ENCODE data around the gene AUTS2.

DNA sequence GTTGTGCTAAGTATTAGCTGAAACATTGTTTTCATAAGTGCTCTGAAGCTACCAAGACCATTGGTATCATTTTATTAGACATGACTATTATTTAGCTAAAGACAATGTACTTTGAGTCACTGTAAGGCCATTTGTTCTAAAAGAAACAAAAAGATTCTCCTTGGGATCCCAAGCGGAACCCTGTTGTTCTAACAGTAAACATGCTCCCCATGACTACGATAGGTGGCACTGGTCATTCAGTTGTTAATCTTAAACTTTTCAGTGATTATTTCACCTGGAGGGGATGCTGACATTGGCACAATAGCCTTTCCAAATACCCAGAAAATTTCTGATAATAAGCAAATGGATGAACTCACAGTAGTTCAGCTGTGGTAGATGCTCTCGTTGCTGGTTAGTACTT, 715.0 kb downstream of the AUTS2 start:
- TF ChIP-seq, protein P1, sequence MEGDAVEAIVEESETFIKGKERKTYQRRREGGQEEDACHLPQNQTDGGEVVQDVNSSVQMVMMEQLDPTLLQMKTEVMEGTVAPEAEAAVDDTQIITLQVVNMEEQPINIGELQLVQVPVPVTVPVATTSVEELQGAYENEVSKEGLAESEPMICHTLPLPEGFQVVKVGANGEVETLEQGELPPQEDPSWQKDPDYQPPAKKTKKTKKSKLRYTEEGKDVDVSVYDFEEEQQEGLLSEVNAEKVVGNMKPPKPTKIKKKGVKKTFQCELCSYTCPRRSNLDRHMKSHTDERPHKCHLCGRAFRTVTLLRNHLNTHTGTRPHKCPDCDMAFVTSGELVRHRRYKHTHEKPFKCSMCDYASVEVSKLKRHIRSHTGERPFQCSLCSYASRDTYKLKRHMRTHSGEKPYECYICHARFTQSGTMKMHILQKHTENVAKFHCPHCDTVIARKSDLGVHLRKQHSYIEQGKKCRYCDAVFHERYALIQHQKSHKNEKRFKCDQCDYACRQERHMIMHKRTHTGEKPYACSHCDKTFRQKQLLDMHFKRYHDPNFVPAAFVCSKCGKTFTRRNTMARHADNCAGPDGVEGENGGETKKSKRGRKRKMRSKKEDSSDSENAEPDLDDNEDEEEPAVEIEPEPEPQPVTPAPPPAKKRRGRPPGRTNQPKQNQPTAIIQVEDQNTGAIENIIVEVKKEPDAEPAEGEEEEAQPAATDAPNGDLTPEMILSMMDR (conservative IDR thresholded peaks at IDR 0.05; ENCODE audit: low read depth in 2 of 2): no peak; a peak in 1 of 4 replicates
- TF ChIP-seq POLR2AphosphoS5 (IDR thresholded peaks at IDR 0.05; ENCODE audit: low read depth) (no peak), ZNF114 (CRISPR knock-in tag; IDR thresholded peaks at IDR 0.05) (no peak), NANOG (IDR thresholded peaks at IDR 0.05; ENCODE audit: borderline replicate concordance) (no peak), EZH2phosphoT487 (IDR thresholded peaks at IDR 0.05; ENCODE audit: unreplicated experiment) (no peak)
- TF ChIP-seq, protein P2, sequence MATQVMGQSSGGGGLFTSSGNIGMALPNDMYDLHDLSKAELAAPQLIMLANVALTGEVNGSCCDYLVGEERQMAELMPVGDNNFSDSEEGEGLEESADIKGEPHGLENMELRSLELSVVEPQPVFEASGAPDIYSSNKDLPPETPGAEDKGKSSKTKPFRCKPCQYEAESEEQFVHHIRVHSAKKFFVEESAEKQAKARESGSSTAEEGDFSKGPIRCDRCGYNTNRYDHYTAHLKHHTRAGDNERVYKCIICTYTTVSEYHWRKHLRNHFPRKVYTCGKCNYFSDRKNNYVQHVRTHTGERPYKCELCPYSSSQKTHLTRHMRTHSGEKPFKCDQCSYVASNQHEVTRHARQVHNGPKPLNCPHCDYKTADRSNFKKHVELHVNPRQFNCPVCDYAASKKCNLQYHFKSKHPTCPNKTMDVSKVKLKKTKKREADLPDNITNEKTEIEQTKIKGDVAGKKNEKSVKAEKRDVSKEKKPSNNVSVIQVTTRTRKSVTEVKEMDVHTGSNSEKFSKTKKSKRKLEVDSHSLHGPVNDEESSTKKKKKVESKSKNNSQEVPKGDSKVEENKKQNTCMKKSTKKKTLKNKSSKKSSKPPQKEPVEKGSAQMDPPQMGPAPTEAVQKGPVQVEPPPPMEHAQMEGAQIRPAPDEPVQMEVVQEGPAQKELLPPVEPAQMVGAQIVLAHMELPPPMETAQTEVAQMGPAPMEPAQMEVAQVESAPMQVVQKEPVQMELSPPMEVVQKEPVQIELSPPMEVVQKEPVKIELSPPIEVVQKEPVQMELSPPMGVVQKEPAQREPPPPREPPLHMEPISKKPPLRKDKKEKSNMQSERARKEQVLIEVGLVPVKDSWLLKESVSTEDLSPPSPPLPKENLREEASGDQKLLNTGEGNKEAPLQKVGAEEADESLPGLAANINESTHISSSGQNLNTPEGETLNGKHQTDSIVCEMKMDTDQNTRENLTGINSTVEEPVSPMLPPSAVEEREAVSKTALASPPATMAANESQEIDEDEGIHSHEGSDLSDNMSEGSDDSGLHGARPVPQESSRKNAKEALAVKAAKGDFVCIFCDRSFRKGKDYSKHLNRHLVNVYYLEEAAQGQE (IDR thresholded peaks at IDR 0.05; ENCODE audit: unreplicated experiment): no peak

All from GM23338 (cell line).